ENCODE measurements around the gene TOX2.

- no peak for TF ChIP-seq CTCF (conservative IDR thresholded peaks at IDR 0.05 in 1 of 2, IDR thresholded peaks at IDR 0.05 in 1 of 2; ENCODE audit: extremely low read depth in 1 of 2, insufficient read depth in 1 of 2, low read depth in 1 of 2, low read length in 2 of 2)
- no peak for TF ChIP-seq EZH2 (IDR thresholded peaks at IDR 0.05; ENCODE audit: borderline replicate concordance, low read length)
Observed at GRCh38 chr20:44051661-44052000, 137.0 kb downstream of the TOX2 start.

Data from mammary epithelial cell (primary cell).